Stomach (tissue), 4 donors: ENCODE results near the gene CNTN4.

Experiments used
- POLR2AphosphoS5 ChIP-seq, 3 donors: sonication (generic); formaldehyde crosslinking; IDR thresholded peaks; one replicate each; pipeline ENCODE4 v1.6.1; 2016; ENCODE audit warnings: antibody characterized with exemption in 3 of 3
- TF ChIP-seq, protein P1 (sequence below), 7 experiments: fragments of 450-650 bp in 4 of 7; fragments of 200-600 bp in 3 of 7; sonication (generic) in 3 of 7; IDR thresholded peaks; one replicate each; pipeline ENCODE4 v1.5.1; 2016 to 2019; ENCODE audit warnings: antibody characterized with exemption in 7 of 7, control low read depth in 2 of 7, mild to moderate bottlenecking in 1 of 7

DNA sequence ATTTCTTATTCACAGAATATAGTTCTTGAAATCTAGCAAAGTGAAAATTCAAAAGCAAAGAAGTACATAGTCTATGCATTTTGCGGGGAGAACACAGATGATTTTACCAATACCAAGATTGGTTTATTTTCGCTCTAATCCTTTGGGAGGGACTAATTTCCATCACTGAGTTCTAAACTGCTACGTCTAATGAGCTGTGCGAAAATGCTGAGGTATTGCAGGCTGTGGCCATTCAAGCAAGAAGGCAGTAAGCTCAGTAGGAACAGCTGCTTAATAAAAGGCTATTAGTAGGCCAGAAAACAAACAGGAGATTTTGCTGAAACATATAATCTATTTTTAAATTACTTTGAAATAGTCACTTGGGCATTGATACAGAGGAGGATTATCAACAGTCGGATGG, 379.0 kb downstream of the CNTN4 start:
- no peak for TF ChIP-seq POLR2AphosphoS5 (IDR thresholded peaks at IDR 0.05)
- TF ChIP-seq, protein P1, sequence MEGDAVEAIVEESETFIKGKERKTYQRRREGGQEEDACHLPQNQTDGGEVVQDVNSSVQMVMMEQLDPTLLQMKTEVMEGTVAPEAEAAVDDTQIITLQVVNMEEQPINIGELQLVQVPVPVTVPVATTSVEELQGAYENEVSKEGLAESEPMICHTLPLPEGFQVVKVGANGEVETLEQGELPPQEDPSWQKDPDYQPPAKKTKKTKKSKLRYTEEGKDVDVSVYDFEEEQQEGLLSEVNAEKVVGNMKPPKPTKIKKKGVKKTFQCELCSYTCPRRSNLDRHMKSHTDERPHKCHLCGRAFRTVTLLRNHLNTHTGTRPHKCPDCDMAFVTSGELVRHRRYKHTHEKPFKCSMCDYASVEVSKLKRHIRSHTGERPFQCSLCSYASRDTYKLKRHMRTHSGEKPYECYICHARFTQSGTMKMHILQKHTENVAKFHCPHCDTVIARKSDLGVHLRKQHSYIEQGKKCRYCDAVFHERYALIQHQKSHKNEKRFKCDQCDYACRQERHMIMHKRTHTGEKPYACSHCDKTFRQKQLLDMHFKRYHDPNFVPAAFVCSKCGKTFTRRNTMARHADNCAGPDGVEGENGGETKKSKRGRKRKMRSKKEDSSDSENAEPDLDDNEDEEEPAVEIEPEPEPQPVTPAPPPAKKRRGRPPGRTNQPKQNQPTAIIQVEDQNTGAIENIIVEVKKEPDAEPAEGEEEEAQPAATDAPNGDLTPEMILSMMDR (IDR thresholded peaks at IDR 0.05) = no peak
